HG02763 (cell line): ENCODE results near the gene THUMPD3.

Experiments used
- ATAC-seq: cut with Tn5 transposase; IDR thresholded peaks from one replicate; pipeline ENCODE4 v1.9.1; 2021; ENCODE audit warnings: mild to moderate bottlenecking, moderate library complexity; ENCODE audit not compliant: unreplicated experiment

Gene THUMPD3, protein sequence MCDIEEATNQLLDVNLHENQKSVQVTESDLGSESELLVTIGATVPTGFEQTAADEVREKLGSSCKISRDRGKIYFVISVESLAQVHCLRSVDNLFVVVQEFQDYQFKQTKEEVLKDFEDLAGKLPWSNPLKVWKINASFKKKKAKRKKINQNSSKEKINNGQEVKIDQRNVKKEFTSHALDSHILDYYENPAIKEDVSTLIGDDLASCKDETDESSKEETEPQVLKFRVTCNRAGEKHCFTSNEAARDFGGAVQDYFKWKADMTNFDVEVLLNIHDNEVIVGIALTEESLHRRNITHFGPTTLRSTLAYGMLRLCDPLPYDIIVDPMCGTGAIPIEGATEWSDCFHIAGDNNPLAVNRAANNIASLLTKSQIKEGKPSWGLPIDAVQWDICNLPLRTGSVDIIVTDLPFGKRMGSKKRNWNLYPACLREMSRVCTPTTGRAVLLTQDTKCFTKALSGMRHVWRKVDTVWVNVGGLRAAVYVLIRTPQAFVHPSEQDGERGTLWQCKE

DNA sequence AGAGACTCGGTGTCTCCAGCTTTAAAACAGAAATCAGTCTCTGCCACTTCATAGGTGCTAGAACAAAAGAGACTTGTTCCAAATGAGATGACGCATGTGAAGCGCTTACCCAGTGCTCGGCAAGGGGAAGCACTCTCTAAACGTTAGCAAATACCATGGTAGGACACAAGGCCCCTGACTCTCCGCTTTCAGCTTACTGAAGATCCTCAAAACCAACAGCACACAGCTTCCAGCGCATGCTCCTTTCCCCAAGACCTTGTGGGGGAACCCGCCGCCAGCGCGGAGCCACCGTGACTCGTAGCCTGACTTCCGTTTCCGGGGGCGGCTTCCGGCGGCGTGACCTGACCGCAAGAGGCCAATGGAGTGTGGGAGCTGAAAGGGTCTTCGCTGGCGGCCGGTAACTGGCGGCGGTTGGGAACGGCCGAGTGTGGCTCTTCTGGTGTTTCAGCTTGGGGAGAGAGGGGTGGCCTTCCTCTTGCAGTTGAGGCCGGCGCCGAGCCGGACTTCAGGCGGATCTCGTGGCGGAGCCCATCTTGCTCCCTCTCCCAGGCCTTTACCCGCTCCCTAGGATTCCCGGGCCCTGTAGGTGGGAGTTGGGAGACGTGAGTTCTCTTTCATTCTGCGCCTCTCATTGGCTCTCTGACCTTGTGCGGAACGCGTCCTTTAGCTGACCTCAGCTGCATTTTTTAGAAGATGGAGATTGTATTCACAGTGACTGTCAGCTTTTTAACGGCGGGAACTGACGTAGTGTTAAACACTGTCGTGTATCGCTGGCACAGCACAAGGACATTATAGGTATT lies at the start of gene THUMPD3:
Gene THUMPD3 (plus strand): TSS at position 324 of the 800 bp plus-strand sequence. CDS start 2,015 bp downstream, outside the sequence.
- peak; percentile 96 for ATAC-seq

DNA sequence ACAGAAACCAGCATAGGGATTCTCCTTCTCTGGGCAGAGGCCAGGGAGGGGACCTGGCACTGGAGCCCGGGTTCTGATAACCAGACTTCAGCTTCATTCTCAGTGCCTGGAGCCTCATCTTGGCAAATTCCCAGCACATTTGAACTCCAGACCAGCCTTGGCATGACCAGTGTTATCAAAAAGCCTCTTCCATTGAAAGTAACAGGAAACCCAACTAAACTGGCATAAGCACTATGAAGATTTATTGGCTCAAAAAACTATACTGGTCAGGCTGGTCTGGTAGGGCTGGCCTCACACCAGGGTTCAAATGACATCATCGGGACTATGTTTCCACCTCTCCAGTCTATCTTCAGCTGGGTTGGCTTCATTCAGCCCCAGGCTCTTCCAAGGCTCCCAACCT lies 48.1 kb upstream of the THUMPD3 start:
- ATAC-seq, result no peak

DNA sequence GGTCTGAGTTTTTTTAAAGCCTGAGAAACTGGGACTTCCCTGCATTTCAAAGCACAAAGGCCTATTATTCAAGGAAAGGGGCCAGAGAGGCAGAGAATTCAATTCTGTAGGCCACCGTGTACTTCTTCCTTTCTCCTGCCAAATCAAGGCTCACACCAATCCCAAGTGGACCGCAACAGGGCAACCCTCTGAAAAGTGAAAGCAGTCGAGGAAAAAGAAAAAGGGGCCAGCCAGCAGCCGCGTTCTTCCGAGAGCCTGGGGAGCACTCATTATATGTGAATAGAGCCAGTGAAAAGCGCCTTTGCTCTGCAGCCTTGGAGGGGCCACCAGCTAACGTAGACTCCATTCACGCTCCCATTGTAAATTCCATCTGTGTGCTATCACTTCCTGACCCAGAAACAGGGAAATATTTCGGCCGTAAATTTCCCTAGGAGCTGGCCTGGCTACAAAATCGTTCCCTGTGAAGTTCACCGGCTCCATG lies 45.9 kb upstream of the THUMPD3 start:
- no peak for ATAC-seq

DNA sequence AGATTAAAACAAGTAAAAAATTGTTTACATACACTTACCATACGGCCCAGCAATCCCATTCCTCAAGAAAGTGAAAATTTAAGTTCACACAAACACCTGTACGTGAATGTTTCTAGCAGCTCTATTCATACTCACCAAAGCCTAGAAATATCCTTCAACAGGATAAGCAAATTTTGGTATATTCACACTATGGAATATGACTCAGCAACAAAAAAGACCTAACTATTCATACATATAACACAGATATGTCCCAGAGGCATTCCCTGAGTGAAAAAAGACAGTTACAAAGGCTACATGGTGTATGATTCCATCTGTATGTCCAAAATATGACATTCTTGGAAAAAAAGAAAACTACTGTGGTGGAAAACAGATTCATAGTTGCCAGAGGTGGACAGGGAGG lies 40.1 kb upstream of the THUMPD3 start:
- no peak for ATAC-seq

DNA sequence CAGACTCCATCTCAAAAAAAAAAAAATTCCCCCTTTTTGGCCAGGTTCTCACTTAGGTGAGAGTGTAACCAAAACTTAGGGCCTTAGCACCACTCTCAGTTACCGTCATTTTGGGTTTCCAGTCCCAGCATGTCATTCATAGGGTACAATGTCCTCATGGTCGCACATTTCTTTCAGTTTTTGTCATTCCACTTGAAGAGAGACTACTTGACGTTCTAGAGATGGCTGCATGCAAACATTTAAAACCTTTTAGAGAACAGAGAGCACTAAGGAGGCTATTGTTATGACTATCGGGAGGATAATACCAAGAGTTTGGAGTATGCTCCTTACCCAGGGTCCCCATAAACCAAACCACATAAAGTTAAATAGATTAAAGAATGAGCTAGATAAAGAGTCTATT lies 37.9 kb upstream of the THUMPD3 start:
- ATAC-seq, result no peak

DNA sequence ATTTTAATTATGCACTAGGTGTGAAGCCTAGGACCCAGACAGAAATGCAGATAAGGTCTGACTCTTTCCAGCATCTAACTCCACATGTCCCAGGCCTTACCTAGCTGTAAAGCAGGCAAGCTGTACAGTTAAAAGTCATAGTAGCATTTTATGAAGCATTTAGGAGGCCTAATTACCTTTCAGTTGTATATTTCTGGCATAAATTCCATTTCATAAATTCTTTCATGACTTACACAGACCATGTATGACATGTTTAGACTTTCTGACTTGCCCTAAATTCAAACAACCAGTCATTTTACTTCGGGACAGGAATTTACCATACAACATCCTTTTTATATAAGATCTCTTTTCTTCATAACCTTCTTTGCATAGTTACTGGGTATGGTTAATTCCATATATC lies 35.3 kb upstream of the THUMPD3 start:
- no peak for ATAC-seq

DNA sequence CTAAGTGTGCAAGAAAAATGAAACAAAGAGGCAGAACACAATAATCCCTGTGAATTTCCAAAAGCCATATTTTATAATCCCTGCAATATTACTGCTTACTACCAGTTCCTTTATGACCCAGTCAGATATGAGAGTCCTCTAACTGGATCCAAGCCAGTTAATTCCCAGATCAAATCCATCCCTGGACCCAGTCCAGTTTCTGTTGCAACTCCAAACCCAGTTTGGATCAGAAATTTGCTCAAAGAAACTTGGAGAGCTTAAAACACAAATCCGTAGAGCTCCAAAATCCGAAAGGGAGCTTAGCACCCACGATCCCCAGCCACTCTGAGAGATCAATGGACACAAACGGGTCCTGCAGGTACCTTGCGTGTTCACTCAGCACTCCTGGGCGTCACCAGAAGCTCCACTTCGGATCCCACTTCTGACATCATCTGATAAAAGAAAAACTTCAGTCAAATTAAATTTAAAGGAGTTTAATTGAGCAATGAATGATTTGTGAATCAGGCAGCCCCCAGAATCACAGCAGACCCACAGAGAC lies 32.6 kb upstream of the THUMPD3 start:
- no peak for ATAC-seq

DNA sequence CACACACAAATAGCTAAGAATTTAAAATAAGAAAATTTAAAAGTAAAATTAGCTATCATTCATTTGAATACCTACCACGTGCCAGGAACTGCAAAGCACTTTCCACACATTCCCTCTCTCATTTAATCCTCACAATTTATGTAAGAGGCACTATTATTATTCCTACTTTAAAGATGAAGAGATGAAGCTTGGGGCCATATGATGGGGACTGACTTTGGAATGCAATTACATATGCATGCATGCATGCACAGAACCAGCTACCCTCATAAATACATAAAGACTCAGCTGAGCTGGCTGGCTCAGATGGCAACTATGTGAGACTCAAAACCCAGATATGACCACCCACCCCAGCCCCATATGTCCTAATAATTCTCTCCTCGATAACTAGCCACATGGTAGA lies 31.7 kb upstream of the THUMPD3 start:
- no peak for ATAC-seq

DNA sequence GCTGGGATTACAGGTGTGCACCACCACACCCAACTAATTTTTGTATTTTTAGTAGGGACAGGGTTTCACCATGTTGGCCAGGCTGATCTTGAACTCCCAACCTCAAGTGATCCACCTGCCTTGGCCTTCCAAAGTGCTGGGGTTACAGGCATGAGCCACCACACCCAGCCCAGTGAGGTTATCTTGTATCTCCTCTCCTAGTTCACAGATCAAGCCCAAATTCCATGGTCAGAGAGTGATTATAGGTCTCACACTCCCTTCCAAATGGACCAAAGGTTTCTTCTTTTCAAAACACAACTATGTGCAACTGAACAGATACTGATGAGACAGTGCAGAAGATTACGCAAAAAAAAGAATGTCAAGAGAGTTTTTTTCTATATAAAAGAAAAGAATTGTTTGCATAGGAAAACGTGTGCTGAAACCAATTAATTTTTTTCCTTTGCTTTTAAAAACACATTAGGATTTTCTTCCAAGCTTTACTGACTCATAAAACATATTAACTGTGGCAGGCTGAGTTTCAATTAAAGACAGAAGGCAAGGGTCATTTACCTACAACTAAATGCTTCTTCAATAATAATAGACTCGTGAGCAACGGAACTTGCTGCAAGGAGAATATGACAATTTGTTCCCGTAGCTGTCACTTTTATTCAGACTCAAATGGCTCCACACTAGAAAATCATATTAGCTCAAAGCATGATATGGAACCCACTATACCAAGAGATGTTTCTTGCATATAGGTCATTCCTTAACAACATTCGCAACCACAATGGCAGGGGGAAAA lies 30.4 kb upstream of the THUMPD3 start:
- ATAC-seq, result no peak

DNA sequence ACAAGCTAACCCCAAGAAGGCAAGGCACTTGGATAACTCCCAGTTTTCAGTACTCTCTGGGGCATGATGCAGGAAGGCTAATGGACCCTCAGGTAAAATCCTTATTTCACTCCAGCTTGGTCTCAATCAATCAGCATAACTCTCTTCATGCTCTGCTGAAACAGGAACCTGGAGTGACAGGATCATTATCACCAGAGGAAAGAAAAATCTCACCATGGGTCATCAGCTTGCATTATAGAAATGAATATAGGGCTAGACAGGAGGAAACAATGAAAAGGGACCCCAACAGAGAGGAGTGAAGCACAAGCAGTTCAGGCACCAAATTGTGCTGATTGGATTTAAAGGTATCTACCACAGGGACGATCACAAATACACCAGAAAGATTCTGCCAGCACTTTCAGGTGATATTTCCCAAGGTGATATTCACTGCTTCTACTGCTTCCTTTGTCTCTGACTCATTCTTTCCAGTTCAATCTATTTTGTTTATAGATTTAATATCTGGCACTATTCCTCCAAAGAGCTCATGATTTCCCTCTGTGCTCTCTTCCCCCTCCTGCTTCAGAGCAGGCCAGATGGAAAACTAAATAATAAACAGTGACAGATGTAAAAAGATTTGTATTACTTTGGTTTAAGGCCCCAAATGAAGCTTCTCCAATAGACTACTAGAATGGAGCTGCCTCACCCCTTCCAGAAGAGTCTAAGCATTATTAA lies 22.9 kb upstream of the THUMPD3 start:
- no peak for ATAC-seq

DNA sequence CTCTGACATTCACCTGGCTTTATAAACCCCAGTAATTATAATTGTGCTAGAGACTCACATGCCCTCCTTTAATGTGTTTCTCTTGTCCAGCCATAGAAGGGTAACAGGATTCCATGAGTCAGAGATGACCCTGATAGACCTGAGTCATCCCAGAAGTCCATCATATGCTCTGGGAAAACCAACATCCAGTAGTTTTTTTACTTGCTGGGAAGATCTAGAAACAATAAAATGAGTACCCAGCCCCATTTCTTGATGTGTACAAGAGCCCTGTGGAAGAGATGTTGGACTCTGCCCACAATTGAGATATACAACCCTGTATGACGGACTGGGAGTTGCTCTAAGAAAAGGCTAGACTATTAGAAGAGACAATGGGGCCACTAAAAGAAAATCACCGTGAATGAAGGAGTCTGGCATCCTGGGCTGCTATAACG lies 22.4 kb upstream of the THUMPD3 start:
- ATAC-seq, result no peak

DNA sequence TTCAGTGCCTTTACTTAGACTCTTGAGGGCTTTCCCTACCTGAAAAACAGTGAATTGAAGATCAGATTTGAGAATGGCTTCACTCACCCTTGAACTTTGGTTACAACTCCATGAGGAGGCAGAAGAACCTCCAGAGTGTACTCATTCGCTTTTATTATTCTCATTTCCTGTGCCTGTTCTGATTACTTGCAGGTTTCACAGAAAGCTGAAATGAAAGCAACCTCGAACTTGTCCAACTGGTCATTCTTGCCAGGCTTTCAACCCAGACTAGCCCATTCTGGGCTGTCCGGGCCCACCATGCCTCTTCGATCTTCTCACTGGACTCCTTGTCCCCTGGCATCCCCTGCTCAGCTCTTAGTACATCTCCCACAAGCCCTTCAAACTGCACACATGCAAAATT lies 20.2 kb upstream of the THUMPD3 start:
- ATAC-seq, result no peak

DNA sequence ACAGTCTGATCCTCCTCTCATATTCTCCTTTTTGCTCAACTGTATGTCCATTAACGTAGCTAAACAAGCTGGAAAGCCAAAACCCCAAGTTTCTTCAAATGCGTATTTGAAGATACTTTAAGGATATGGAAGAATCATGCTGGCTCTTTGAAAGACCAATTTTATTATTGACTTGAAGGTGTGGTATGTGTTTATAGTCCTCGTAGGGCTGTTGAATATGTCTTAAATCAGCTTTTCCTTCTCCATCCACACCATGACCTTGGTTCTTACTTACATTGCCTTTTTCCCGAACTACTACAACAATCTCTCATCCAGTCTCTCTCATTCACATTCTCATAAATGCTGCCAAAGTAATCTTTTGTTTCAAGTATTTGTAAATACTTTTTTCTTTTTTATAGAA lies 19.7 kb upstream of the THUMPD3 start:
- ATAC-seq, result no peak

DNA sequence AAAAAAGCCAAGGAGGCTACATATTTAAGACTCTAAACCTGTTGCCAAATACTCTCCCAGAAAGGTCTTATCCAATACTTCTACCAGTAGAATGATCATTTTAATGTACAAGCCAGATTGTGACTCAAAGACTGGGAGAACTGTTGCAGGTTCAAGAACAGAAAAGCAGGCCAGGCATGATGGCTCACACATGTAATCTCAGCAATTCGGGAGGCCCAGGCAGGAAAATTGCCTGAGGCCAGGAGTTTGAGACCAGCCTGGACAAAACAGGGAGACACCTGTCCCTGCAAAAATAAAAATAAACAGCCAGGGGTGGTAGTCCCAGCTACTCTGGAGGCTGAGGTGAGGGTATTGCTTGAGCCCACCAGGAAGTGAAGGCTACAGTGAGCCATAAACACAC lies 17.8 kb upstream of the THUMPD3 start:
- no peak for ATAC-seq

DNA sequence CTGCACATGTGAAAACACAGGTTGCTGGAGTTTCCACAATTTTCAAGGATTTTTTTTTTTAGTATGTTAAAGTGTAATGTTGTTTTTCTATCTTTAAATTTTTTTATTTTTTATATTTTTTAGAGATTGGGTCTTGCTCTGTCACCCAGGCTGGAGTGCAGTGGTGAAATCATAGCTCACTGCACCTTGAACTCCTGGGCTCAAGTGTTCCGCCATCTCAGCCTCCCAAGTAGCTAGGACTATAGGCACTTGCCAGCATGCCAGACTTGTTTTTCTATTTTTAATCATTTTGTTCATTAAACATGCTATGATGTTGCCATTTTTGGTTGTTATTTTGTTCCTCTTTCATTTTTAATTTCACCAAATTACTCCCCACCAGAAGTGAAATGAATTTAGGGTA lies 16.7 kb upstream of the THUMPD3 start:
- no peak for ATAC-seq

DNA sequence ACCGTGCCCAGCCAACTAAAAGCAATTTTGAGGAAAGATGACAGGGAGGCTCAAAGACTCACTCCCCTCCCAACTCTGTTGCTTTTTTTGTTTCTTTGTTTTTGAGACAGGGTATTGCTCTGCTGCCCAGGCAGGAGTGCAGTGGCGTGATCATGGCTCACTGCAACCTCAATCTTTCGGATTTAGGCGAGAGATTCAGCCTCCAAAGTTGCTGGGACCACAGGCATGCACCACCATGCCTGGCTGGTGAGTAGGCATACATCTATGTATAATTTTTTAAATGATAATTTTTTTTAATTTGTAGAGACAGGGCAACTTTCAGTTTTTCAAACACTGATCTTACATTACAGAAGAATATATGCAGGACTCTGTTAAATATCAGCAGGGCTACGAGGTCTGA lies 15.8 kb upstream of the THUMPD3 start:
- no peak for ATAC-seq

DNA sequence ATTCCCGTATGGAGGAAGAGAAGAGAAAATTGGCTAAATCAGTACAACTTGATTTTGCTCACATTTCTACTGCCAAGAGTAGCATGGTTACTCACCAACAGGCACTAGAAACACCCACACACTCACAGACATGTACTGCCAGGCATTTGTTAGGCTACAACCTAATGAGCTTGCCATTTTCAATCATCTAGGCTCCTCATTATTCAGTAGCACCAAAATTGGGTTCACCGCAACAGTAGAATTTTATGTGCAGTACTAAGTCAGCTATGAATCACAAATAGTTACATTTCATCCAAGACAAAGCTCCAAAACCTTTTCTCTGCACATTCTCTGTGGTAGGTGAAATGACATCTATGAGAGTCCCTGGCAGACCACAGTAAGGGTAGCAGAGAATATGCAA lies 15.0 kb upstream of the THUMPD3 start:
- ATAC-seq, result no peak

DNA sequence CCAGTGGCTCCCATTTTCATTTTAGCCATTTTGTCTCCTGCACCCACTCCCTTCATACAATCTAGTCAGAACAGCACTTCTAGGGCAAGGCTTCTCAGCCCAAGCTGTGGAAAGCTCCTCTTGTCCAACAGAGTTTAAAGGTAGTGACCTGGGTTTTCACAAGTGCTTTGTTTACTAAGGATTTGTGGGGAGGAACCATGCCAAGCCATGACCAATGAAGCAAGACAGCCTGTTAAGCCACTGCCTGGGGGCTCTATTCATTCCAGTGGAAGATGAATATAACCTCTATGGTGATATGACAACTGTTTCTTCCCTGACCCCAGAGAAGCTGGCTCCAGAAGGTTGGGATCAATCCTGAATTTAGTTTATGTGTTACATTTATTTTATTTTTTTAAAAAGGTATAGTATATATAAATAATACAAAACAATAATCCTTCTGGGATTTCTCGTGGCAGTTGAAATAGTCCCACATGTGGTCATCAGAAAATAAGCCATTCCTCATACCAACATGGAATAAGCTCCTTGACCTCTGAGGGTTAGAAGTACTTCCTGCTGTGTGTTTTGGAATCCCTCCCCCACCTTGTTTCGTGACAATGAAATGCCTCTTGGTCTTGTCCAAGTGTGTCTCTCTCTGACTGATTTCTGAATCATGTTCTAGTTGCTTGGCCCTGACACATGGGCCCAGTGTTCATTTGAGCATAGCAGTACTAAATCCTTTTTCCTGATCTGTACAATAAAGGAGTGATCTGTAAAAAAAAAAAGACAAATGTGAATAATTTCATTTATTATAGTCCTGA lies 13.3 kb upstream of the THUMPD3 start:
- ATAC-seq, result no peak

DNA sequence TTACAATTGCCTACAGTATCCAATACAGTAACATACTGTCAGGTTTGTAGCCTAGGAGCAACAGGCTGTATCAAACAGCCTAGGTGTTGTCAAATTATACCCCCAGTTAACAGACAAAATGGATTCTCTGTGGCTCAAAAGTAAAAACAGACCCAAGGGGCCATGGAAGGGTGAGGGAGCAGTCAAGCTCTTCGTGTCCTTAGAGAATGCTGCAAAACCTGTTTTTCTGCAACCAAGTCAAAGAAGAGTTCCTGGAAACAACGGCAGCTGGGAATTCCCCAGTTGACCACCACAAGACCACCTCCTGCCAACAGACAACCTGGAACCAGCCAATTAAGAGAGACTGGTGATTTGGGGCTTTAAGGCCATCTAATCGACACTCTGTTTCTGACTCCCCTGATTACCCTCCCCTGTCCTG lies 11.1 kb upstream of the THUMPD3 start:
- ATAC-seq, result no peak
